PFSK-1 (cell line): ENCODE data around the gene TBC1D9.

ENCODE experiments used
- POLR2AphosphoS5 ChIP-seq: IDR thresholded peaks from 2 replicates; pipeline ENCODE4 v1.6.1; 2012; ENCODE audit warnings: low read depth, mild to moderate bottlenecking, control low read depth, low read length, moderate library complexity
- SIN3A ChIP-seq: IDR thresholded peaks from 2 replicates; pipeline ENCODE4 v1.6.1; 2012; ENCODE audit warnings: mild to moderate bottlenecking, low read length, moderate library complexity, borderline replicate concordance; ENCODE audit not compliant: insufficient read depth
- TAF1 ChIP-seq: IDR thresholded peaks from 2 replicates; pipeline ENCODE4 v1.6.1; 2012; ENCODE audit warnings: low read length, control low read depth, borderline replicate concordance; ENCODE audit not compliant: insufficient read depth

- TF ChIP-seq TAF1, result no peak
- TF ChIP-seq SIN3A, result no peak
- TF ChIP-seq POLR2AphosphoS5, result no peak
These were observed 94.6 kb downstream of the TBC1D9 start for GRCh38 chr4:140661550-140661949.
